ENCODE results near the gene SFTPD. TPM values are rescaled to one million over a fixed set of nuclear protein-coding genes. Genes with fewer than 3 reads are reported as not detected.
A peak's percentile ranks its signal among the peaks of the same experiment; 100 is the strongest.

SFTPD gene
- total and polyA plus RNA-seq, 3 experiments from 2014 or later, result not detected

DNA sequence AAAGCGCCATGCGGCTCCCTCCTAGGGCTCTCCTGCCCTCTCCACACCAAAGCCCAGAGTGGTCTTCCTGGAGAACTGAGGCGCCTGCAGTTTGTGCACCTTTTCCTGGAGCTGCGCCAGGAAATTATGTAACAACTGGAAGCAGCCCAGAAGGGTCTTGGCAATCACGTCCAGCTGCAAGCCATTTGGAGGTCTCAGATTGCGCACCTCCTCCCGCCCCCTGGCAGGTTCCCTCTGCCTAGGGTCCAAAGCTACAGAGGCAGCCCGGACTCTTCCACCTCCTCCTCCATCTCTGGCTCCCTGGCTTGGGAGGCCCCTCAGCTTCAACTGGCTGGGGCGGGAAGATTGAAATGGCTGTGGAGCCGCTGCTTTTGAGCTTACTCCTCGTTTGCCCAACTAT, 34.0 kb upstream of the SFTPD start:
- Mint-ChIP-seq H3K9me3 (peaks cover under 1 to 3% (median 3%) of the 10 kb centered on the region in 5 donors), H3K4me3 (peak overlapping the region in 1 of 7 donors; percentile 32), H3K36me3 (no peaks in the 10 kb centered on the region), H3K27ac (no peak overlapping the region), H3K4me1 (peaks cover 5 to 9% (median 7%) of the 10 kb centered on the region in 3 donors), H3K27me3 (peaks cover 43 to 68% of the 10 kb centered on the region in 2 donors)
- H3K4me3 ChIP-seq (ENCODE audit: low read length), result no peak overlapping the region
- no peaks in the 10 kb centered on the region for H3K9me3 ChIP-seq (ENCODE audit: low read length)
- H3K27ac ChIP-seq (ENCODE audit: low read depth, low read length), result no peak overlapping the region
- DNase-seq, result no peak
- H3K4me1 ChIP-seq (ENCODE audit: insufficient read depth, low read length), result no peaks in the 10 kb centered on the region
- H3K27me3 ChIP-seq (ENCODE audit: insufficient read depth, low read length, poor library complexity, severe bottlenecking), result no peaks in the 10 kb centered on the region
- H3K36me3 ChIP-seq (ENCODE audit: insufficient read depth, low read length), result no peaks in the 10 kb centered on the region
- ChIA-PET POLR2A (no interaction called here), CTCF (no interaction called here)

DNA sequence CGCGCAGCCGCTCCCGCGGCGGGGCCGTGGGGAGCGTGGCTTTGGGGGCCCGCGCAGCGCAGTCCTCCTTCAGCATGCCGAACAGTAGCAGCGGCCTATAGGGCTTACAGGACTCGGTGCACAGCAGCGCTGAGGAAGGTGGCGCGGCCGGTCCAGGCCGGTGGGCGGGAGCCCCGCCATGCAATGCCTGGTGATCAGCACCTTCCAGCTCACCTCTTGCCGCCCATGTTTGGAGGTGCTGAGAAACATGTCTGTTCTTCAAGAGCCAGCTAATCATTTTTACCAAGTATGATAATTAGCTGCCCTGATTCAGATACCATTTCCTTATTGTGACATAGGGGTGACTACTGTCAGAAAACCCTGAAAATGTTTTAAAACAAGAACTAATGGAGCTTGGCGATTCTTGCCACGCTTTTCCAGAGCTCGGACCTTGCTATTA, 33.5 kb upstream of the SFTPD start:
- H3K27me3 Mint-ChIP-seq, result peaks cover 43 to 71% of the 10 kb centered on the region in 2 donors
- H3K4me3 ChIP-seq (ENCODE audit: low read length), result no peak overlapping the region
- CTCF ChIA-PET, result no interaction called here
- POLR2A ChIA-PET, result no interaction called here
- H3K27ac ChIP-seq (ENCODE audit: low read depth, low read length), result no peak overlapping the region
- H3K27me3 ChIP-seq (ENCODE audit: insufficient read depth, low read length, poor library complexity, severe bottlenecking), result no peaks in the 10 kb centered on the region
- no peak overlapping the region for H3K27ac Mint-ChIP-seq
- H3K4me3 Mint-ChIP-seq, result no peak overlapping the region
- H3K36me3 Mint-ChIP-seq, result no peaks in the 10 kb centered on the region
- peaks cover 0 to 2% (median 0%) of the 10 kb centered on the region in 5 donors for H3K9me3 Mint-ChIP-seq
- DNase-seq, result no peak
- no peaks in the 10 kb centered on the region for H3K4me1 ChIP-seq (ENCODE audit: insufficient read depth, low read length)
- H3K36me3 ChIP-seq (ENCODE audit: insufficient read depth, low read length), result no peaks in the 10 kb centered on the region
- peaks cover 5 to 9% (median 7%) of the 10 kb centered on the region in 3 donors for H3K4me1 Mint-ChIP-seq
- H3K9me3 ChIP-seq (ENCODE audit: low read length), result no peaks in the 10 kb centered on the region

DNA sequence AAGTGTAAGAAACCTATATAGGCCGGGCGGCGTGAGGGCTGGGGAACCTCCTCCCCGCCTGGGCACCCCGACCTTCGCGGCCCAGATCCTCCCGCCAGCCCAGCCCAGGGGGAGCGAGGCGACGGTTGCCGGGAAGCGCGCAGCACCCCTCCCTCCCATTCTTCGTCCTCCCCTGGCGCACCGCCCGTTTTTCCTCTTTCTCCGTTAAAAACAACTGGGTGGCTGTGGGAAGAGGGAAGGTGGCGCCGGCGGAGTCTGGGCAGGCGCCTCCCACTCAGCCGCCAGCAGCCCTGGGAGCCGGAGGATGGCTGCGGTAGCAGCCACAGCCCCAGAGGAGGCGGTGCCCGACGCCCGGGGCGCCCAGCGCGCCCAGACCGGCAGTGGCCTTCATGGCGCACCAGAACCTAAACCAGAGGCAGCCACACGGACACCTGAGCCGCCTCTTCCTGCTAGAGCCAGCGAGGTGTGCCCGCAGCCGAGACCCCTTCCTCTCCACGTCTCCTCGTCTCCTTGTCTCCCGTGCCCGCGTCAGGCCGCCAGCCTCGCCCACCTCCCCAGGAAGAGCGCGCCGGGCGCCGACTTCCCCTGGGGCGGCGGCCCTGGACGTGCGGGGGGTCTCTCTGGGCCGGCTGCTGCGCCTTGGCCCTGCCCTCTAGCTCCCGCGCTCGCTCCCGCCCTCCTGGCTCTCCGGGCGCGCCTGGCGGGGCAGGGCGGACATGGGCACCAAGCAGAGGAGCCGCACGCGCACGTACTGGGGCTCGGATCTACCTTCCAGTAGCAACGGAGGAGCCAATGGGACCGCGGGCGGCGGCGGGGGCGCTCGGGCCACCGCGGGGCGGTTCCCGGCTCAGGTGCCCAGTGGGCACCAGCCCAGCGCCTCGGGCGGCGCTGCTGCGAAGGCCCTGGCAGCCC, 32.8 kb upstream of the SFTPD start:
- peaks cover 5 to 9% (median 7%) of the 10 kb centered on the region in 3 donors for H3K4me1 Mint-ChIP-seq
- no peaks in the 10 kb centered on the region for H3K4me1 ChIP-seq (ENCODE audit: insufficient read depth, low read length)
- peaks cover 40 to 77% of the 10 kb centered on the region in 2 donors for H3K27me3 Mint-ChIP-seq
- H3K9me3 ChIP-seq (ENCODE audit: low read length), result no peaks in the 10 kb centered on the region
- ChIA-PET POLR2A (no interaction called here), CTCF (no interaction called here)
- peaks cover 0 to 6% (median 2%) of the 10 kb centered on the region in 5 donors for H3K9me3 Mint-ChIP-seq
- DNase-seq, result no peak
- no peak overlapping the region for H3K27ac Mint-ChIP-seq
- peak overlapping the region in 2 of 7 donors; percentile 45 to 59 for H3K4me3 Mint-ChIP-seq
- H3K27me3 ChIP-seq (ENCODE audit: insufficient read depth, low read length, poor library complexity, severe bottlenecking), result no peaks in the 10 kb centered on the region
- no peak overlapping the region for H3K27ac ChIP-seq (ENCODE audit: low read depth, low read length)
- no peaks in the 10 kb centered on the region for H3K36me3 Mint-ChIP-seq
- H3K4me3 ChIP-seq (ENCODE audit: low read length), result no peak overlapping the region
- H3K36me3 ChIP-seq (ENCODE audit: insufficient read depth, low read length), result no peaks in the 10 kb centered on the region

DNA sequence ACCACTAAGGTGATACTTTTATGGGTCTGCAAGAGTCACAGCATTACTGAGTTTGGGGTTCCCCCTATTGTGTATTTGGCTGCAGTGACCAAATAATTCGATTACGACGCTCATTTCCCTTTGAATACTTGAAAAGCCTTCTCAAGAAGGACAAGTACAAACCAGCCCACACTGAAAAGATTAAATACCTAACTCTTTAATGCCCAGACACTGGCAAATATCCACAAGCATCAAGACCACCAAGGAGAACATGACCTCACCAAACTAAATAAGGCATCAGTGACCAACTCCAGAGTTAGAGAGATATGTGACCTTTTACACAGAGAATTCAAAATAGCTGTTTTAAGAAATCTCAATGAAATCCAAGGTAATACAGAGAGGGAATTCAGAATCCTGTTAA, 31.8 kb upstream of the SFTPD start:
- H3K9me3 Mint-ChIP-seq, result peaks cover 0 to 6% (median 2%) of the 10 kb centered on the region in 5 donors
- H3K4me3 Mint-ChIP-seq, result no peak overlapping the region

DNA sequence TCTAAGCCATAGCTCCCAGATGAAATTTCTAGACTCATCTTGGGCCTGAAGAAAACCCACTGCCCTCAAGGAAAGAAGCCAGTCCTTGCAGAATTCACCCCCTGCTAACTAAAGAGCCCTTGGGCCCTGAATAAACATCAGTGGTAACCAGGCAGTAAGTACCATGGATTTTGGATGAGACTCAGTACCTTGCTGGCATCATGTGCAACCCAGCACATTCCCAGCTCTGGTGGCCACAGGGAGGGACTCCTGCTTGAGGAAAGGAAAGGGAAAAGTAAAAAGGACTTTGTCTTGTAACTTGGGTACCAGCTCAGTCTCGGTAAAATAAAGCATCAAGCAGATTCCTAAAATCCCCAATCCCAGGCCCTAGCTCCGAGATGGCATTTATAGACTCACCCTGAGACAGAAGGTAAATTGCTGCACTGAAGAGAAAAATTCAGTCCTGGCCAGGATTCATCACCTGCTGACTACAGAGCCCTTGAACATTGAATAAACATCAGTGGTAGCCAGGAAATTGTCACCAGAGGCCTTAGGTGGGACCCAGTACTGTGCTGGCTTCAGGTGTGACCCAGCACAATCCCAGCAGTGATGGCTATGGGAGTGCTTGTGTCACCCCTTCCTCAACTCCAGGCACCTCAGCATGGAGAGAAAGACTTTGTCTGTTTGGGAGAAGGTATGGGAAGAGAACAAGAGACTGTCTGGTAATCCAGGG, 31.2 kb upstream of the SFTPD start:
- no peak for DNase-seq
- Histone ChIP-seq H3K4me1 (ENCODE audit: insufficient read depth, low read length) (no peaks in the 10 kb centered on the region), H3K9me3 (ENCODE audit: low read length) (no peaks in the 10 kb centered on the region), H3K27ac (ENCODE audit: low read depth, low read length) (no peak overlapping the region), H3K4me3 (ENCODE audit: low read length) (no peak overlapping the region), H3K36me3 (ENCODE audit: insufficient read depth, low read length) (no peaks in the 10 kb centered on the region), H3K27me3 (ENCODE audit: insufficient read depth, low read length, poor library complexity, severe bottlenecking) (no peaks in the 10 kb centered on the region)
- Mint-ChIP-seq H3K27me3 (peaks cover 34 to 71% of the 10 kb centered on the region in 2 donors), H3K36me3 (no peaks in the 10 kb centered on the region), H3K9me3 (peaks cover 0 to 10% (median 2%) of the 10 kb centered on the region in 5 donors), H3K27ac (no peak overlapping the region), H3K4me3 (no peak overlapping the region), H3K4me1 (peaks cover 5 to 9% (median 7%) of the 10 kb centered on the region in 3 donors)
- CTCF ChIA-PET, result no interaction called here
- POLR2A ChIA-PET, result no interaction called here

More for the DNA sequence above, 31.8 kb upstream of the SFTPD start:
- POLR2A ChIA-PET, result no interaction called here
- CTCF ChIA-PET, result no interaction called here
- H3K4me1 ChIP-seq (ENCODE audit: insufficient read depth, low read length), result no peaks in the 10 kb centered on the region
- no peaks in the 10 kb centered on the region for H3K36me3 ChIP-seq (ENCODE audit: insufficient read depth, low read length)
- no peaks in the 10 kb centered on the region for H3K9me3 ChIP-seq (ENCODE audit: low read length)
- peaks cover 36 to 71% of the 10 kb centered on the region in 2 donors for H3K27me3 Mint-ChIP-seq
- H3K27ac ChIP-seq (ENCODE audit: low read depth, low read length), result no peak overlapping the region
- no peak for DNase-seq
- H3K36me3 Mint-ChIP-seq, result no peaks in the 10 kb centered on the region
- H3K4me1 Mint-ChIP-seq, result peaks cover 5 to 9% (median 7%) of the 10 kb centered on the region in 3 donors
- H3K27ac Mint-ChIP-seq, result no peak overlapping the region
- H3K27me3 ChIP-seq (ENCODE audit: insufficient read depth, low read length, poor library complexity, severe bottlenecking), result no peaks in the 10 kb centered on the region
- no peak overlapping the region for H3K4me3 ChIP-seq (ENCODE audit: low read length)

DNA sequence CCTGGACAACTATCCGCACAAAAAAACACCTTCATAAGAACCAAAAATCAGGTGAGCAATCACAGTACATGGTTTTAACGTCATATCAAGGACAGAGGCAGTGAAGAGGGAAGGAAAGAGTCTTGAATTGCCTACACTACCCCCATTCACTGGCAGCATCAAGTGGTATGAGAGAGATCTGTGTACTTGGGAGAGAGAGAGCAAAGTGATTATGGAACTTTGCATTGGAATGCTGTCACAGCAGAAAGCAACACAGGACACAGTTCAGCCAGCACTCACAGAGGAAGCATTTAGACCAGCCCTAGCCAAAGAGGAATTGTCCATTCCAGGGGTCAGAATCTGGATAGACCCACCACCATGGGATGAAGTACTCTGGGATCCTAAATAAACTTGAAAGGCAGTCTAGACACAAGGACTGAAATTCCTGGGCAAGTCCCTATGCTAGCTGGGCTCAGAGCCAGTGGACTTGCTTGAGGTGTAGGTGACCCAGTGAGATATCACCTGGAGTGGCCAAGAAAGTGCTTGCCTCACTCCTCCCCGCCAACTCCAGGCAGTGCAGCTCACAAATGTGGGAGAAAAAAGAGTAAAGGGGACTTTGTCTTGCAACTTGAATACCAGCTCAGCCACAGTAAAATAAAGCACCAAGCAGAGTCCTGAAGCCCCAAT, 30.5 kb upstream of the SFTPD start:
- ChIA-PET CTCF (no interaction called here), POLR2A (no interaction called here)
- no peaks in the 10 kb centered on the region for H3K27me3 ChIP-seq (ENCODE audit: insufficient read depth, low read length, poor library complexity, severe bottlenecking)

DNA sequence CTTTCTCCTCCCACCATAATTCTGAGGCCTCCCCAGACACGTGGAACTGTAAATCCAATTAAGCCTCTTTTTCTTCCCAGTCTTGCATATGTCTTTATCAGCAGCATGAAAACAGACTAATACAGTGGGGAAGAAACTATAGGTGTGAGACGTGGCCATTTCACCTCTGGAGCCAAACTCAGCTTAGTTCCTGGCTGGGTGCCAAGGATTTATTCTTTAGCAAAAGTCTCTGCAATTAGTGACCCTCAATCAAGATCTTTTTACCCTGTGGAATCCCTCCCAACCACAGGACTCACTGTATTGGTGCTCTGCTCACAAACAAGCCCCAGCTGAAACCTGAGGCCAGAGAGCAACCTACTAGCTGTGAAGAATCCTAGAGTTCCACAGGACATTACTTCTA, 28.1 kb upstream of the SFTPD start:
- no peaks in the 10 kb centered on the region for H3K36me3 ChIP-seq (ENCODE audit: insufficient read depth, low read length)
- POLR2A ChIA-PET, result no interaction called here

More for the DNA sequence above, 30.5 kb upstream of the SFTPD start:
- Histone ChIP-seq H3K36me3 (ENCODE audit: insufficient read depth, low read length) (no peaks in the 10 kb centered on the region), H3K4me3 (ENCODE audit: low read length) (no peak overlapping the region), H3K9me3 (ENCODE audit: low read length) (no peaks in the 10 kb centered on the region), H3K27ac (ENCODE audit: low read depth, low read length) (no peak overlapping the region), H3K4me1 (ENCODE audit: insufficient read depth, low read length) (no peaks in the 10 kb centered on the region)
- Mint-ChIP-seq H3K9me3 (peaks cover 0 to 12% (median 4%) of the 10 kb centered on the region in 5 donors), H3K27ac (no peak overlapping the region), H3K36me3 (no peaks in the 10 kb centered on the region), H3K4me1 (peaks cover 5 to 9% (median 7%) of the 10 kb centered on the region in 3 donors), H3K27me3 (peaks cover 30 to 71% of the 10 kb centered on the region in 2 donors), H3K4me3 (no peak overlapping the region)
- no peak for DNase-seq

More for the DNA sequence above, 28.1 kb upstream of the SFTPD start:
- Histone ChIP-seq H3K9me3 (ENCODE audit: low read length) (no peaks in the 10 kb centered on the region), H3K4me3 (ENCODE audit: low read length) (no peak overlapping the region), H3K27me3 (ENCODE audit: insufficient read depth, low read length, poor library complexity, severe bottlenecking) (no peaks in the 10 kb centered on the region), H3K27ac (ENCODE audit: low read depth, low read length) (no peak overlapping the region), H3K4me1 (ENCODE audit: insufficient read depth, low read length) (no peaks in the 10 kb centered on the region)
- no peak for DNase-seq
- CTCF ChIA-PET, result no interaction called here
- Mint-ChIP-seq H3K4me1 (peaks cover 5 to 9% (median 5%) of the 10 kb centered on the region in 3 donors), H3K27me3 (peaks cover 31 to 74% of the 10 kb centered on the region in 2 donors), H3K9me3 (peaks cover 0 to 12% (median 6%) of the 10 kb centered on the region in 5 donors), H3K27ac (no peak overlapping the region), H3K4me3 (no peak overlapping the region), H3K36me3 (no peaks in the 10 kb centered on the region)
